Amniotic epithelial cell (primary cell): ENCODE data around the gene VILL.
"Not testable (repeated sequence)": the region's sequence is repeated elsewhere in the genome, so short reads cannot be mapped to it uniquely, and the experiment has no call there.

Experiments
- DNase-seq: peaks from one replicate; pipeline ENCODE4 v3.0.0-alpha.2; 2010; ENCODE audit warnings: low read depth

VILL gene

DNA sequence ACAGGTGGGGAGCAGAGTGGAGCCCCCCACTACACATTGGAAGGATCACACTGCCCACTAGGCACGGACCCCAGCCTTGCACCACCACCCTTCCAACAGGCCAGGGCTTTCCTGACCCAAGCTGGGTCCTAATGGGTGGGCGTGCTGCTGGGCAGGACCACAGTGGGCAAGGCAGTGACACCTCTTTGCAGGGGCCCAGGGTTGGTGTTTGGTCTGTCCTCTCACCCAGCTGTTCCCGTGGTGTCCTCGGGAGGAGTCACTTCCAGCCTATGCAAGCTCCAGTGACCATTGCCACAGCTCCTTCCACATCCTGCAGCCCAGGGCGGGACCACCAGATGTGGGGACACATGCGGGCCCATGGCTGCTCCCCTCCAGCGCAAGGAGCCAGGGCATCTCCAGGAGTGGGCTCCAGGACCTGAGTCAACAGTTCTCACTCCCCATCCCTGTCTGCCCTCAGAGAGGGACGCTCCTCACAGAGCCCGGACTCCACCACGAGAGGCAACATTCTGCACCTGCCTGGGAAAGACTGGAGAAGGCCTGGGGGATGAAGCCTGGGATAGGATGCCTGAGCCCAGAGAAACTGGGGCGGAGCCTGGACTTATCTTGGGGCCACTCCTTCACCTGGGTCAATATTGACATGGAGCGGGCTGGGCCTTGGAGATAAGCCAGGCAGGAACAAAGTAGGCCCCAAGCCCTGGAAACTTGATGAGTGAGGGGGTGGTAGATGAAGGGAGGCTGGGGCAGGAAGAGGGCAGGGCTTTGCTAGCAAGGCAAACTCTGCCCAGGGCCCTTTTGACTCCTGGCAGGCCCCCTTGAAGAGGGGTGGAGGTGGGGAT is 3.9 kb upstream of the VILL start:
- no peak for DNase-seq

DNA sequence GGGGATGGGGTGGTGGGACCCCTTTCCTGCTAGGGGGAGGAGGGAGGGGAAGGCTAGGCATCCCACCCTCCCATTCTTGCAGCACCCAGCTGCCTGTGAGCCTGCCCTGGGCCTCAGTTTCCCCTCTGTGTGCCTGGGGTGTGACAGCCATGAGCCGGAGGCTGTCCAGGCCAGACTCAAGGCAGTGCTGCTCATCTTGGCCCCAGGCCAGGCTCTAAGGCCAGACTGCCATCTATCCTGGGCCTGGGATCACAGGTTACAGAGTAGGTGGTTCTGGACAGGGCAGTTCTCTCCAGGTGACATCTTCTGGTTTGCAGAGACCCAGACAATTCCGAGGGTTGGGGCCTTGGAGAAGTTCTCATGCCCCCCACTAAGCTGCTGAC is 3.3 kb upstream of the VILL start:
- DNase-seq = no peak

DNA sequence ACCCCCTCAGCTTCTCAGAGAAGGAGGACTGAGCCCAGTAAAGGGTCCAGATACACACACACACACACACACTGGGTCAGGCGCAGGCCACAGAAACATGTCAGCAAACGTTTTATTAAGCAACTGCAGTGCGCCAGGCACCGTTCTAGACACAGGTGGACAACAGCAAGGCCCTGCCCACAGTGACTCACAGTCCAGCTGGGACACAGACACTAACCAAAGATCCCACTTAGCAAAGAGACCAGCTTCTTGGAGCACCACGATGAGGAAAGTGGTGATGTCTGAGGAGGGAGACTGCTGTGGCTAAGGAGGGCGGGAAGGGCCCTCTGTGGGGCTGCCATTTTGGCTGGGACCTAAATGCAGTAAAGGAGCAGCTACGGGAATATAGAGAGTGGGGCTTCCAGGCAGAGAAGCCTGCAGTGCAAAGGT is 2.8 kb upstream of the VILL start:
- peak; percentile 24 for DNase-seq

DNA sequence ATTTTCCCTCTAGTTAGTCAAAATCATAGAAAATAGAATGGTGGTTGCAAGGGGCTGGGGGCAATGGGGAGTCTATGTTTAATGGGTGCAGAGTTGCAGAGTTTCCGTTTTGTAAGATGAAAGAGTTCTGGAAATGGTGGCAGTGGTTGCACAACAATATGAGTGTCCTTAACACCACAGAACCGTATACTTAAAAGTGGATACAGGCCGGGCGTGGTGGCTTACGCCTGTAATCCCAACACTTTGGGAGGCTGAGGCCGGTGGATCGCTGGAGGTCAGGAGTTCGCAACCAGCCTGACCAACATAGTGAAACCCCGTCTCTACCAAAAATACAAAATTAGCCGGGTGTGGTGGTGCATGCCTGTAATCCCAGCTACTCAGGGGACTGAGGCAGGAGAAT is 2.2 kb upstream of the VILL start:
- DNase-seq = not testable (repeated sequence)

DNA sequence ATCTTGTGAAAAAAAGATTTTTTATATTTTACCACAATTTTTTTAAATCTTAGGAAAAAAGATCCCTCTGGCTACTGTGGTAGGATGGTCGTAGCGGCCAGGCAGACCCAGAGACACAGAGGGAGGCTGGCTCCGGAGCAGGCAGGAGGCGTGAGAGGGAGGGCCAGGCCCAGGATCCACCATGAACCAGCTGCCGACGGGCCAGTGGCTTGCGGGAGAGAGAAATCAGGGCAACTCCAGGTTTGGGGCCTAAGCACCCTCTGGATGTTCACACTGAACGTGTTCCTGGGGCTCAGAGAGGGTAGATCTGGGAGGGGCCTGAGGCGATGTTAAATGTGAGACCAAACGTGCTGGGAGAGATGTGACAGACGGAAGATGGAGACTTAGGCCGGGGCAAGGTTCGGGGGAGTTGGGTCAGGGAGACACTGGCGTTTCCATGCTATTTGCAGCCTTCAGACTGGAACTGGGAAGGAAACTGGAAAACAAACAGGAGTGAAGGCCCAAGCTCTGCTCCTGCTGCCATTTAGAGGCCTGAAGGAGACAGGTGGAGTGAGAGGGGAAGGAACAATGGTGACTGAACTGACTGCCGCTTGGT is 1.6 kb upstream of the VILL start:
- DNase-seq = no peak

DNA sequence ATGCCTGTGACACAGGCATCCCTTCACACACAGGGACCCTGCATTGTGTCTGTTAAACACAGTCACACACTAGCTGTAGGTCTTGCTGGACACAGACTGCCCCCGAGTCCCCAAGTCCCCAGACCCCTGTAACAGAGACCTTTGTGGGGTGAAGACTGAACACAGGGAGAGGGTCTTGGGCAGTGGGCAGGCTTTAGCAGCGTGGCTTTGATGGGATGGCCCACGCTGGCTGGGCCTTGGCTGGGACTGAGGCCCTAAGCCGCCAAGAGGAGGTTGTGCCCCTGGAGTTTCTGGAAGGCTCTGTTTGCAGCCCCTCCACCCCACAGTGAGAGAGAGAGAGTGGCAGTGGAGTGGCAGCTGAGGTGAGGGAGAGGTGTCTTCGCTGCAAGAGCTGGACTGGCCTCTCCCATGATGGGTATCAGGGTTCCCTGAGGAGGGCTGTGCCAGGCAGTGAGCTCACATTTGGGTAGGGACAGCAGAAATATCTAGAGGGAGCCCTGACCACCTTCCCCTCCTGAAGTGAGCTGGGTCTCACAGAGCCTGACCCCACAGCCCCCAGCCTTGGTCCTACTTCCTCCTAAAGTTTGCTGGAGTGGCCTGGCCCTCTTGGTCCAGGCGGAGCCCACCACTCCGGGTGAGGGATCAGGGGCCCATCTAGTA is 635 bp upstream of the VILL start:
- no peak for DNase-seq

DNA sequence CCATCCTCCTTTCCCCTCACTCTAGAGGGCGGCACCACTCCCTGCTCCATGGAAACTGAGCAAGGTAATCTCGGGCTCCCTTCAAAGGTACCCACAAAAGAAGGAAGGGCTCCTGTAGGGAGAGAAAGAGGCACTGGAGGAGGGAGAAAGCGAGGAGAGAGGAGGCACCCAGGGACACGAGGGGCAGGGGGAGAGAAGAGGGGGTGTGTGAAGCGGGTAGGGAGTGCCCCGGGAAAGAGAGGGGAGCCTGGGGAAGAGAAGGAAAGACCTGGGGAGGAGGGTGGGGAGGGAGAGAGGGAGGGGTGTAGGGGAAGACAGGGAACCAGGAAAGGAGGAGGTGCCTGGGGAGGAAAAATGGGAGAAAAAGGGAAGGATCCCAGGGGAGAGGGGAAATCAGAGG is 523 bp downstream of the VILL start:
- DNase-seq = no peak

DNA sequence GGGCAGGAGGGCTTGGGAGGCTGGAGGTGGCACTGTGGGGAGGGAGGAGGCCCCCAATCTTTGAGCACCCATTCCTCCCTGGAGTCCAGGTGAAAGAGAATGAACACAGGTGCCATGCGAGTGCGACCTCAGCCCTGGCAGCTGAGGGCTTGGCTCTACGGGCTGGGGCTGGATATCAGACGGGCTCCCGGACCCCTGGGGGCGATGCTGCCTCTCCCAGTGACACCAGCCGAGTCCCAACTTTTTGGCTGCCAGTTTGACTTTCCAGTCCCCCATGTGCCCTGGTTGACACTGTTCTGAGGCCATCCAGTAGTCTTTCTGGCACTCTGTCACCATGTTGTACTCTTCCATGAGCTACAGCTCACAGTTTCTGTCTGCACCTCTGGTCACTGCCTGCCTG is 1.2 kb downstream of the VILL start:
- DNase-seq = no peak

DNA sequence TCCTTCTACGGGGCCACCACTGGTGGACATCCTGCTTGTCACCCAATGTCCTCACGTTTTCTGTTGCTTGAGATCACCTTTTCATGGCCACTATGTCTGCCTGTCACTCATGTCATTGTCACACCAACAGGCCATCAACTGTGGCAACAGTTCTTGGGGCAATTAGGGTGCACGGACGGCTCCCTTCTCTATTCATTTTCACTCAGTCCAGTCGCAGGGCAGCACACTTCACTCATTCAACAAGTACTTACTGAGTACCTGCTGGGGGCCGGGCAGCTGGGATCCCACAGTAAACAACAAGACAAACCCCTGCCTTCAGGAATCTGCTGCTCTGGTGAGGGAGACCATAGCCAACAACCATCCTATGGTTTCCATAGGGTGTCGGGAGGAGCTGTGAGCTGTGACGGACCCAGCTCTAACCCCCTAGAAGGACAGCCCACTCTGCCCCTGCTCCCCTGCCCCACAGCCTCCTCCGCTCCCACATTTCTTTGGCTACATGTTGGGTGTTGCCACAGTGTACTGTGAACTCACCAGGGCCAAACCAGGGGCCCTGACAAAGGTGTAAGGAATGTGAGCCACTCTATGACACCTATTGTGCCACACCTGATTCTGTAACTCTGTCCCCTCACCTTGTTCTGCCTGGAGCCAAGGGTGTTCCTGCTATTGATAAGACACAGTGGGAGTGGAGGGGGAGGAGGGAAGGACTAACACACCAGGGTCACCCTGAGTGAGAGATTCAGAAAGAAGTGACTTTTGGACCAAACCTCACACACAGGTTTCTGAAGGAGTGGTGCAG is 1.9 kb downstream of the VILL start:
- DNase-seq = no peak

DNA sequence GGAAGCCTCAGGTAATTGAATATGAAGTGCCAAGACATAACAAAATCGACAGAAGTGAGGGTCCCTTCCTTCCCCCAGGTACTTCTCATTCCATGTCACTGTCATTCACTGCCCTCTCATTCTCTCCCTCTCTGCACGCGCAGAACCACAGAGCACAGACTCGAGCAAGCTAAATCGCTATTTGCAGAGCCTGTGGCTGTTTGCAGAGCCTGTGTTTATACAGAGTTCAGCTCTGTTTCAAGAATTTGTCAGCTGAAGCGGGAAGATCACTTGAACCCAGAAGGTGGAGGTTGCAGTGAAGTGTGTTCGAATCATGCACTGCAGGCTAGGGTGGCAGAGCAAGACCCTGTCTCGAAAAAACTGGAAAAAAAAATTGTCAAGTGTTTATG is 2.5 kb downstream of the VILL start:
- no peak for DNase-seq

DNA sequence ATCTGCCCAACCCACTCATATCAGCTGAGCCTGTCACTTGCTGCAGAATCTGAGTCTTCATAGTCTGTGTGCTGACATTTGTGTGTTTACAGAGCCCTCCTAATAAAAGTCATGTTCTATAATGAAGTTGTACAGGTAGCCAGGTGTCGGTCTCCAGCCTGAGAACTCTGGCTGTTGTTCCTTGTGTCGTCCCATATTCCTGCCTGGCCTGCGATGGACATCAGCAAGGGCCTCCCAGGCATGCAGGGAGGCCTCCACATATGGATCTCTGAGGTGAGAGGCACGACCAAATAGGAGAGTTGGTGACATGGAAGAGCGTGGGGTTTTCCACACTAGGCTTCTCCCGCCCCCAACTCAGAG is 2.9 kb downstream of the VILL start:
- no peak for DNase-seq

DNA sequence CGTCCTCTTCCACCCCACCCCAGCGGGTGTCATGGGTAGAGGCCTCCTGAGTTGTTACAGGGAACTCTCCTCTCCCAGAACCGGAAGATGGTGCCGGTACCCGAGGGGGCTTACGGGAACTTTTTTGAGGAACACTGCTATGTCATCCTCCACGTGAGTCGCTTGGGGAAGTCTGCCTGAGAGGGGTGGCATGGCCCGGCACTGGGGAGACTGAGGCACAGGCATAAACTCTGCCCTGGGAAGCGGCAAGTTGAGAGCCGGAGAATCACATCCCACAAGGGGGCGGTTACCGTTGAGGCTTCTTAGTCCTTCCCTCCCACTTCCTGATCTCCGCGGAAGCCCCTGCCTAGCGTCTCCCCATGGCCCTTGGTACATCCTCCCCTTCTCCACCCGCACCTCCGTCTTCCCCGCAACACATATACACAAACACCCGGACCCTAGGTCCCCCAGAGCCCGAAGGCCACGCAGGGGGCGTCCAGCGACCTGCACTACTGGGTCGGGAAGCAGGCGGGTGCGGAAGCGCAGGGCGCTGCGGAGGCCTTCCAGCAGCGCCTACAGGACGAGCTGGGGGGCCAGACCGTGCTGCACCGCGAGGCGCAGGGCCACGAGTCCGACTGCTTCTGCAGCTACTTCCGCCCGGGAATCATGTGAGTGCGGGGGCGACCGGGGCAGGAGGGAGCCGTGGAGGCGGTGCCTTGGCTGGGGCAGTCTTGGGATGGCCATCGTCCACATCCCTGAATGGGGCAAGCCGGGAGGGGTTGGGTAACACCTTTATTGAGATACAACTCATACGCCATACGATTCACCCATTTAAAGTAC is 3.4 kb downstream of the VILL start:
- peak; percentile 85 for DNase-seq

DNA sequence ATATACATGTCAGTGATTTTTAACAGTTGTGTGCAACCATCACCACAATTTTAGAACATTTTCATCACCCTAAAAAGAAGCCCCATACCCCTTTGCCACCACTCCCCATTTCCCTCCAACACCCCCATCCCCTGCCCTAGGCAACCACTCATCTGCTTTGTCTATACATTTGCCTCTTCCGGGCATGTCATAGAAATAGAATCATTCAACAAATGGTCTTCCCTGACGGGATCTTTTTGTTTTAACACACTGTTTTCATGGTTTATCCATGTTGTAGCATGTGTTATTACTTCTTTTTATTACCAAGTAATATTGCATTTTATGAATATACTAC is 4.0 kb downstream of the VILL start:
- no peak for DNase-seq

DNA sequence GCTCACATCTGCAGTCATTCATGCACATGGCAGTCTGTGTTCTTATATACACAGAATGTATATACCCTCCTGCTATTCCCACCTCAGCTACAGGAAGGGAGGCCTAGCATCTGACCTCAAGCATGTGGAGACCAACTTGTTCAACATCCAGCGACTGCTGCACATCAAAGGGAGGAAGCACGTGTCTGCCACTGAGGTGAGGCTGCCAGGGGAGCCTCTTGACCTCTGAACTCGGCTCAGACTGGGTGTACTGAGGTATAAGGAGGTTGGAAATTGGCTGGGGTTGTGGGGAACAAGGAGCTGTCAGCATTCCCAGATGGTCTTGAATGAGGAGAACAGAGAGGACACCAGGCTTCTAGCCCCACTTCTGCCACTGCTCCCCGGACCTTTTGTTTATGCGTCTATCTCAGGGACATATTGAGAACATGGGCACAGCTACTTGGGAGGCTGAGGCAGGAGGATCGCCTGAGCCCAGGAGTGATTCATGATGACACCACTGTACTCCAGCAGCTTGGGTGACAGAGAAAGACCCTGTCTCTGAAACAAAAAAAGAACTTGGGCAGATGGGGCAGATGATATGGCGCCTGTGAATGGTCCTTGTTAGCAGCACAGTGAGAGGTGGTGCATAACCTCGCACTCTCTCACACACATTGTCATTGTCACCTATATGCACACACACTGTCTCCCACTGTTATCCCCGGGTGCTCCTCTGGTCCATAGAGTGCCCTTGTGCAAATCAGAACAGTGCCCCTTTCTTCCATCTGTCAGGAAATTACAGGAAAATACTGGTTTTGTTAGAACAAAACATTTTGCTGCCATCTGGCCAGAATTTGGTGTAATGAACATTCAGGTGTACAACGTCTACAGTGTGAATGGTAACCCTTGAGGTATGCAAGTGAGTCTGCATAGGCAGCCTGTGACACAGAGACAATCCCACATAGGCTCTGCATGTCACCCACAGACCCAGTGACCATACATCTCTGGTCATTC is 5.4 kb downstream of the VILL start:
- no peak for DNase-seq

DNA sequence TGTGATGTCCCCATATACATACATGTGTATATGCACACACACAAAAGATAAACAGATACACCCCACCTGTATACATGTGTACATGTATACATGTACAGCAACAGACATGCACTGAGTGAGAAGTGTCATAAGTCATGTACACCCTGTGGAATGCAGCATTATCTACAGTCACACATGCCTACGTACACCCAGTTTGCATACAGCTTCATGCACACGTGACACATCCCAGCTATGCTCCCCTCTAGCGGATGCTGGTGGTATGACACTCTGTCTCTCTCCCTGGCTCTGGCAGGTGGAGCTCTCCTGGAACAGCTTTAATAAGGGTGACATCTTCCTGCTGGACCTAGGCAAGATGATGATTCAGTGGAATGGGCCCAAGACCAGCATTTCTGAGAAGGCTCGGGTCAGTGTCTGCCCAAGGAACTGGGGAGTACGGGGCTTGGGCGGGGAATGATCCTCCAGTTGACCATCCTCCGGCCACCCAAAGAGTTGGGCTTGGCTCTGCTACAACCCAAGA is 6.3 kb downstream of the VILL start:
- peak; percentile 75 for DNase-seq

DNA sequence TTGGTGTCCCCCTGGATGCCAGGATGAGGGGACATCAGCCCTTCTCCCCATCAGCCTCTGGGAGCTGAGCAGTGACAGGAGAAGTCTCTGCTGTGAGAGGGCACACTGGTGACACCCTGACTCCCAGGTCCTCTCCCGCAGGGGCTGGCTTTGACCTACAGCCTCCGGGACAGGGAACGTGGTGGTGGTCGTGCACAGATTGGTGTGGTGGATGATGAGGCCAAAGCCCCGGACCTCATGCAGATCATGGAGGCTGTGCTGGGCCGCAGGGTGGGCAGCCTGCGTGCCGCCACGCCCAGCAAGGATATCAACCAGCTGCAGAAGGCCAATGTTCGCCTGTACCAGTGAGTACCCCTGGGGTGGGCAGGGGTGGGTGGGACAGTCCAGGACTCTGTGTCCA is 6.8 kb downstream of the VILL start:
- DNase-seq = no peak

DNA sequence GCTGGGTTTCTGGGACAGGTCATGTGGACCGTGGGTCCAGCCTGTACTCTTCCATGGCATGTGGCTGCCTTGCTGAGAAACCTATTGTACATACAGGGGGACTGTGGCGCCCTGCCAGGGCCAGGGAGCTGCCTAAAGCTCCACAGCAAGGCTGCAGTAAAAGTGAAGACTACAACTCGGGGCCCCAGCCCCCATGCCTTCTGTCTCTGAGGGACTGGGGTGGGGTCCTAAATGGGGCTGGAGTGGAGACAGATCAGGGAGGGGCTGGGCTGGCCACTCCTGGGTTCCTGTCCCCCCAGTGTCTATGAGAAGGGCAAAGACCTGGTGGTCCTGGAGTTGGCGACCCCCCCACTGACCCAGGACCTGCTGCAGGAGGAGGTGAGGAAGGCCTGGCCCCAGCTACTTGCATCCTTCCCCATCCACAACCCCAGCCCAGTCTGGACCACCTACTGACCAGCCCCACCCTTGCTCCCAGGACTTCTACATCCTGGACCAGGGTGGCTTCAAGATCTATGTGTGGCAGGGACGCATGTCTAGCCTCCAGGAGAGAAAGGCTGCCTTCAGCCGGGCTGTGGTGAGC is 7.3 kb downstream of the VILL start:
- DNase-seq = no peak

DNA sequence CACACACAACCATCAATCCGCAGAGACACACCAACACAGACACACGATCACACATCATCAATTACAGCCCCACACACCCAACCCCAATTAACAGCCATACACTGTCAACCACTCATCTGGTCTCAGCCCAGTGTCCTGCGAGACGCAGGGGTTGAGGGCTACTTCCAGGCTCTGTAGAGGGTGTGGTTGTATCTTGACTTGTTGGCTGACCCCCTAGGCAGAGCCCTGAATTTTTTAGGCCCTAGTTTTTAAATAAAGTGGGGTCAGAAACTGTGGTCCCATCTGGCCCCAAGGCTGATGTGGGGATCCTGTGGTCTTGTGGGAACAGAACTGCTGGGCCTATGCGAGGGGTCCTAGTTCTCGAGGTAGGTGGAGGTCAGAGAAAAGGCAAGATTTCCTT is 9.2 kb downstream of the VILL start:
- DNase-seq = no peak

DNA sequence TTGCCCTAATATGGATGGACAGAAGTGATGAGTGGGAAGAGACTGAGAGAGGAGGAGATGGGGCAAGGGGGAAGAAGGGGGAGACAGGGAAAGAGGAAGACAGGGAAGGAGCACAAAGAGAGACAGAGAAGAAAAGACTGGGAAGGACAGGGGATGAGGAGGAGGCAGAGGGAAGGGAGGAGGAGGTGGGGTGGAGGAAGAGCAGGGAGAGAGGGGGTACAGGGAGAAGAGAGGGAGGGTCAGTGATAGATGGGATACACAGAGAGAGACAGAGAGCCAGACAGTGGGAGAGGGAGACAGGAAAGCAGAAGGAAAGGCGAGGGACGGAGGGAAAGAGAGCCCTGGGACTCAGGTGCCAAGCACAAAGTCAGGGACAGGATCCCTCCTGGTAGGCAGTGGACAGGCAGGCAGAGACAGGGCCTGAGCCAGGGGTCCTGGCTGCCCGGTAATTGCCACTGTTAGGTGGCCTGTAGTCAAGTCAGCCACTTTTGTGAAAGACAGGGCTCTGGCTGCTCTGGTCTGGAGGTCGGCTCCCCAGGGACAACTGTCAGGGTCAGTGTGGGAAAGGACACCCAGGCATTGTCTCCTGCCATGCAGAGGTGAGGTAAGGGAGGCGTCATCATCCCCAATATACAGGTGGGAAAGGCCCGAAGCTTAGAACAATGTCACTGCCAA is 9.8 kb downstream of the VILL start:
- no peak for DNase-seq
